HepG2 (cell line): ENCODE measurements around the gene DHX32. TPM values are rescaled to one million over a fixed set of nuclear protein-coding genes. Genes with fewer than 3 reads are reported as not detected.

Source experiments
- AKNA ChIP-seq: sonication (generic); formaldehyde crosslinking; IDR thresholded peaks from 2 replicates; pipeline ENCODE4 v1.4.0; 2020; ENCODE audit warnings: missing genetic modification reagents, borderline replicate concordance
- CEBPG ChIP-seq: IDR thresholded peaks from 2 replicates; pipeline ENCODE4 v1.6.1; 2016
- ESRRA ChIP-seq: sonication (generic); formaldehyde crosslinking; IDR thresholded peaks from 2 replicates; pipeline ENCODE4 v1.5.1; 2020; ENCODE audit warnings: mild to moderate bottlenecking, low read depth, missing genetic modification reagents
- HOXA5 ChIP-seq: sonication (generic); formaldehyde crosslinking; IDR thresholded peaks from 2 replicates; pipeline ENCODE4 v1.4.0; 2020; ENCODE audit warnings: missing genetic modification reagents
- KLF6 ChIP-seq: IDR thresholded peaks from 2 replicates; pipeline ENCODE4 v1.8.0; 2016; ENCODE audit warnings: missing biosample characterization, missing genetic modification reagents
- RXRA ChIP-seq: sonication (generic); formaldehyde crosslinking; IDR thresholded peaks from 2 replicates; pipeline ENCODE4 v1.5.1; 2020; ENCODE audit warnings: missing genetic modification reagents
- SP1 ChIP-seq, 2 experiments: fragments of 450-650 bp in 1 of 2; sonication (generic) in 1 of 2; formaldehyde crosslinking in 1 of 2; IDR thresholded peaks; 2 replicates each; pipeline versions ENCODE4 v1.4.0 to v1.6.1; 2016 to 2020; ENCODE audit warnings: missing genetic modification reagents in 1 of 2
- TBL1XR1 ChIP-seq: fragments of 150-350 bp; IDR thresholded peaks from 2 replicates; pipeline ENCODE4 v1.6.1; 2014; ENCODE audit warnings: borderline replicate concordance, low read length; ENCODE audit not compliant: partially characterized antibody
- THAP11 ChIP-seq: IDR thresholded peaks from 2 replicates; pipeline ENCODE4 v1.6.1; 2016; ENCODE audit warnings: missing biosample characterization, missing genetic modification reagents
- ZNF451 ChIP-seq: sonication (generic); formaldehyde crosslinking; IDR thresholded peaks from 2 replicates; pipeline ENCODE4 v1.5.0; 2020; ENCODE audit warnings: mild to moderate bottlenecking, missing genetic modification reagents
- ZNF761 ChIP-seq: sonication (generic); formaldehyde crosslinking; conservative IDR thresholded peaks from 2 replicates; pipeline ENCODE4 v1.4.0; 2020; ENCODE audit warnings: mild to moderate bottlenecking, missing genetic modification reagents
- polyA plus RNA-seq, 8 experiments: library from polyadenylated mRNA; depleted of rRNA in 3 of 8; stranded (reverse) in 7 of 8; unstranded in 1 of 8; fragments of >200 nt; fragmentation: Illumina TruSeq in 4 of 8; extraction: Trizol in 4 of 8; gene quantifications; 2 replicates each; pipeline versions ENCODE4 v1.2.1 to v1.2.3, GENCODE V29; 2011 to 2016; ENCODE audit warnings: low read depth in 4 of 8, missing spikeins in 1 of 8, mixed read lengths in 1 of 8; ENCODE audit not compliant: insufficient read depth in 1 of 8
- total RNA-seq, 5 experiments: library from RNA; depleted of rRNA; stranded (reverse); fragments of >200 nt; fragmentation: Illumina TruSeq; extraction: Trizol; gene quantifications; 2 replicates each; pipeline ENCODE4 v1.2.3, GENCODE V29; 2016; ENCODE audit warnings: low read depth in 1 of 5
- TF ChIP-seq, protein P1 (sequence below): sonication (generic); formaldehyde crosslinking; IDR thresholded peaks from 2 replicates; pipeline ENCODE4 v1.4.0; 2020; ENCODE audit warnings: missing genetic modification reagents, borderline replicate concordance
- TF ChIP-seq, protein P2 (sequence below): sonication (generic); formaldehyde crosslinking; IDR thresholded peaks from 2 replicates; pipeline ENCODE4 v1.4.0; 2020; ENCODE audit warnings: missing genetic modification reagents, borderline replicate concordance
- TF ChIP-seq, protein P3 (sequence below): IDR thresholded peaks from 2 replicates; pipeline ENCODE4 v1.6.1; 2016; ENCODE audit warnings: control low read depth

The DHX32 gene
- total and polyA plus RNA-seq, 2 of the 13 experiments (the other 11 are each of a cell fraction or from before 2014, with no cell fraction given) = 15.5 to 16.5 TPM

- TF ChIP-seq, protein P1, sequence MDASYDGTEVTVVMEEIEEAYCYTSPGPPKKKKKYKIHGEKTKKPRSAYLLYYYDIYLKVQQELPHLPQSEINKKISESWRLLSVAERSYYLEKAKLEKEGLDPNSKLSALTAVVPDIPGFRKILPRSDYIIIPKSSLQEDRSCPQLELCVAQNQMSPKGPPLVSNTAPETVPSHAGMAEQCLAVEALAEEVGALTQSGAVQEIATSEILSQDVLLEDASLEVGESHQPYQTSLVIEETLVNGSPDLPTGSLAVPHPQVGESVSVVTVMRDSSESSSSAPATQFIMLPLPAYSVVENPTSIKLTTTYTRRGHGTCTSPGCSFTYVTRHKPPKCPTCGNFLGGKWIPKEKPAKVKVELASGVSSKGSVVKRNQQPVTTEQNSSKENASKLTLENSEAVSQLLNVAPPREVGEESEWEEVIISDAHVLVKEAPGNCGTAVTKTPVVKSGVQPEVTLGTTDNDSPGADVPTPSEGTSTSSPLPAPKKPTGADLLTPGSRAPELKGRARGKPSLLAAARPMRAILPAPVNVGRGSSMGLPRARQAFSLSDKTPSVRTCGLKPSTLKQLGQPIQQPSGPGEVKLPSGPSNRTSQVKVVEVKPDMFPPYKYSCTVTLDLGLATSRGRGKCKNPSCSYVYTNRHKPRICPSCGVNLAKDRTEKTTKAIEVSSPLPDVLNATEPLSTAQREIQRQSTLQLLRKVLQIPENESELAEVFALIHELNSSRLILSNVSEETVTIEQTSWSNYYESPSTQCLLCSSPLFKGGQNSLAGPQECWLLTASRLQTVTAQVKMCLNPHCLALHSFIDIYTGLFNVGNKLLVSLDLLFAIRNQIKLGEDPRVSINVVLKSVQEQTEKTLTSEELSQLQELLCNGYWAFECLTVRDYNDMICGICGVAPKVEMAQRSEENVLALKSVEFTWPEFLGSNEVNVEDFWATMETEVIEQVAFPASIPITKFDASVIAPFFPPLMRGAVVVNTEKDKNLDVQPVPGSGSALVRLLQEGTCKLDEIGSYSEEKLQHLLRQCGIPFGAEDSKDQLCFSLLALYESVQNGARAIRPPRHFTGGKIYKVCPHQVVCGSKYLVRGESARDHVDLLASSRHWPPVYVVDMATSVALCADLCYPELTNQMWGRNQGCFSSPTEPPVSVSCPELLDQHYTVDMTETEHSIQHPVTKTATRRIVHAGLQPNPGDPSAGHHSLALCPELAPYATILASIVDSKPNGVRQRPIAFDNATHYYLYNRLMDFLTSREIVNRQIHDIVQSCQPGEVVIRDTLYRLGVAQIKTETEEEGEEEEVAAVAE (CRISPR knock-in tag) = peak; percentile 72; the same call in 1 of the 2 replicates
- TF ChIP-seq ZNF761 (CRISPR knock-in tag) (peak; percentile 86; the same call in 1 of the 2 replicates), CEBPG (CRISPR knock-in tag) (peak; percentile 99), ZNF451 (CRISPR knock-in tag) (0 out of 2 replicates have a peak, but pooled peaks have one; percentile 41), SP1 (IDR thresholded peaks at IDR 0.05) (no peak), SP1 (CRISPR knock-in tag; IDR thresholded peaks at IDR 0.05) (no peak; the same call in 1 of the 2 replicates), HOXA5 (CRISPR knock-in tag) (0 out of 2 replicates have a peak, but pooled peaks have one; percentile 63), THAP11 (CRISPR knock-in tag) (peak; percentile 84), TBL1XR1 (peak; percentile 66), ESRRA (CRISPR knock-in tag) (no peak), RXRA (peak; percentile 98), KLF6 (CRISPR knock-in tag) (peak; percentile 72; the same call in 1 of the 2 replicates), AKNA (CRISPR knock-in tag) (no peak)
- TF ChIP-seq, protein P2, sequence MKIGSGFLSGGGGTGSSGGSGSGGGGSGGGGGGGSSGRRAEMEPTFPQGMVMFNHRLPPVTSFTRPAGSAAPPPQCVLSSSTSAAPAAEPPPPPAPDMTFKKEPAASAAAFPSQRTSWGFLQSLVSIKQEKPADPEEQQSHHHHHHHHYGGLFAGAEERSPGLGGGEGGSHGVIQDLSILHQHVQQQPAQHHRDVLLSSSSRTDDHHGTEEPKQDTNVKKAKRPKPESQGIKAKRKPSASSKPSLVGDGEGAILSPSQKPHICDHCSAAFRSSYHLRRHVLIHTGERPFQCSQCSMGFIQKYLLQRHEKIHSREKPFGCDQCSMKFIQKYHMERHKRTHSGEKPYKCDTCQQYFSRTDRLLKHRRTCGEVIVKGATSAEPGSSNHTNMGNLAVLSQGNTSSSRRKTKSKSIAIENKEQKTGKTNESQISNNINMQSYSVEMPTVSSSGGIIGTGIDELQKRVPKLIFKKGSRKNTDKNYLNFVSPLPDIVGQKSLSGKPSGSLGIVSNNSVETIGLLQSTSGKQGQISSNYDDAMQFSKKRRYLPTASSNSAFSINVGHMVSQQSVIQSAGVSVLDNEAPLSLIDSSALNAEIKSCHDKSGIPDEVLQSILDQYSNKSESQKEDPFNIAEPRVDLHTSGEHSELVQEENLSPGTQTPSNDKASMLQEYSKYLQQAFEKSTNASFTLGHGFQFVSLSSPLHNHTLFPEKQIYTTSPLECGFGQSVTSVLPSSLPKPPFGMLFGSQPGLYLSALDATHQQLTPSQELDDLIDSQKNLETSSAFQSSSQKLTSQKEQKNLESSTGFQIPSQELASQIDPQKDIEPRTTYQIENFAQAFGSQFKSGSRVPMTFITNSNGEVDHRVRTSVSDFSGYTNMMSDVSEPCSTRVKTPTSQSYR = peak; percentile 77; the same call in 1 of the 2 replicates
- TF ChIP-seq, protein P3, sequence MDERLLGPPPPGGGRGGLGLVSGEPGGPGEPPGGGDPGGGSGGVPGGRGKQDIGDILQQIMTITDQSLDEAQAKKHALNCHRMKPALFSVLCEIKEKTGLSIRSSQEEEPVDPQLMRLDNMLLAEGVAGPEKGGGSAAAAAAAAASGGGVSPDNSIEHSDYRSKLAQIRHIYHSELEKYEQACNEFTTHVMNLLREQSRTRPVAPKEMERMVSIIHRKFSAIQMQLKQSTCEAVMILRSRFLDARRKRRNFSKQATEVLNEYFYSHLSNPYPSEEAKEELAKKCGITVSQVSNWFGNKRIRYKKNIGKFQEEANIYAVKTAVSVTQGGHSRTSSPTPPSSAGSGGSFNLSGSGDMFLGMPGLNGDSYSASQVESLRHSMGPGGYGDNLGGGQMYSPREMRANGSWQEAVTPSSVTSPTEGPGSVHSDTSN (CRISPR knock-in tag) = no peak
These were observed 88.5 kb downstream of the DHX32 start (continued) for GRCh38 chr10:125792342-125793300.
